ENCODE data around the gene CACNG6.

Gene CACNG6

DNA sequence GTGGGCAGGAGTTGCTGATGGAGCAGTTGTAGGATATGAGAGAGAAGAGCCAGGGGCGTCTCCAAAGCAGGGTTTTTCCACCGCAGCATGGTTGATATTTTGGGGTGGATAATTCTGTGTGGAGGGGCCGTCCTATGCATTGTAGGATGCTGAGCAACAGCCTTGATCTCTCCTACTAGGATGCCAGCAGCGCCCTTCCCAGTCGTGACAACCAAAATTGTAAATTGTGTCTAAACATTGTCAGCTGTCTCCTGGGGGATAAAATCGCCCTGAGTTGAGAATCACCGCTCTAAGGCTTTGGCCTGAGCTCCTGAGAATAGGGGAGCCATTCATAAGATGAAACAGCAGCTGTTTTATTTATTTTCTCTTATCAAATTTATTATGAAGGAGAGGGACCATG is 24.5 kb upstream of the CACNG6 start:
- DNase-seq (ENCODE audit: low read depth in 2 of 2): no peak

DNA sequence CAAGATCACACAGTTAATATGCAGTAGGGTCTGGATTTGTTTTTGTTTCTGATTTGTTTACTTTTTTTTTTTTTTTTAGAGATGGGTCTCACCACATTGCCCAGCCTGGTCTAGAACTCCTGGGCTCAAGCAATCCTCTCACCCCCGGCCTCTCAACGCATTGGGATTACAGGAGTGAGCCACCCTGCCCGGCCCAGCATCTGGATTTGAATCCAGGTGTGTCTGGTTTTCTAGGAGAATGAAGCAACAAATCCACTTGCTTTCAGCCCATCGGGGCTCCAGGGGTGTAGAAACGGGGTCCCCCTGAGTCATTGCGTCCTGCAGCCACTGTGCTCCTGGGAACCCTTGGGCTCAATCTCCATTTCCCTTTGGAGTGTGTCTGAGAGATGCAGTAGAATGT is 22.1 kb upstream of the CACNG6 start:
- no peak for DNase-seq (ENCODE audit: low read depth in 2 of 2)

DNA sequence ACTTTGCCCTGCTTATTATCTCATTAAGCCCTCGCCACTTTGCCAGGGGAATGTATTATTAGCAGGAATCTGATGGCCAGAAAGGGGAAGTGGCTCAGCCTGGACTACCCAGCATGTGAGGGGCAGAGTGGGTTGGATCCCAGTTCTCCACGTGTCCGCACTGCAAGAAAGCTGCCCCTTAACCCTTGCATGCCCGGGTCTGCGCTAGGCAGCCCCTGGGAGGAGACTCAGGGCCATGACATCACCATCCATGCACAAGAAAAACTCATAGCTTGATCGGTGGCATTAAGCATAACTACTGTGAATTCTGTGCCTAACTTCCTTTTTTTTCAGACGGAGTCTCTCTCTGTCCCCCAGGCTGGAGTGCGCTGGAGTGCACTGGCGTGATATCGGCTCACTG is 19.8 kb upstream of the CACNG6 start:
- DNase-seq (ENCODE audit: low read depth in 2 of 2): no peak

DNA sequence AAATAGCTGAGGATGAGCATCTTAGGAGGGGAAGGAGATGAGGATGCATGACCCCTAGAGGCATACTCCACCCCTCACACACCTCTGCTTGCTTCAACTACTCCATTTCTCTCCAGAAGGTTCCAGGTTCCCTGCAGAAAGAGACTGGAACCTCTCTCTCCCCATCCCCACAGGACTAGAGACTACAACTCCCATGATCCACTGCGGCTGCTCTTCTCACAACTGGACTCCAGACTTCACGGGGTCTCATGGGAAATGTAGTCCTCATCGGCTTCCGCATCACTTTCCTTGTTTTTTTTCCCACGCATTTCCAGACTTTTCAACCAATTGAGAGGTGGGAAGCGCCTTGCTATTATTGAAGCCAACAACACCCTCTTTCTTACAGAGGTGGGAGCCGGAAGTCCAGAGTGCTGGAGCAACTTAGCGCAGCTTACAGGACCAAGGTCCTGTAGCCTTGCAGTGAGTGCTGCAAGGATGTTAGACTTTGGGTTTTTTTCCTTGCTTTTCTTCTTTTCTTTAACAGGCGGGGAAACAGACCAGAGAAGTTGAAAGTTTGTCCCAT is 13.9 kb upstream of the CACNG6 start:
- peak in 1 of 2 donors; percentile 44 for DNase-seq (ENCODE audit: low read depth in 2 of 2)

DNA sequence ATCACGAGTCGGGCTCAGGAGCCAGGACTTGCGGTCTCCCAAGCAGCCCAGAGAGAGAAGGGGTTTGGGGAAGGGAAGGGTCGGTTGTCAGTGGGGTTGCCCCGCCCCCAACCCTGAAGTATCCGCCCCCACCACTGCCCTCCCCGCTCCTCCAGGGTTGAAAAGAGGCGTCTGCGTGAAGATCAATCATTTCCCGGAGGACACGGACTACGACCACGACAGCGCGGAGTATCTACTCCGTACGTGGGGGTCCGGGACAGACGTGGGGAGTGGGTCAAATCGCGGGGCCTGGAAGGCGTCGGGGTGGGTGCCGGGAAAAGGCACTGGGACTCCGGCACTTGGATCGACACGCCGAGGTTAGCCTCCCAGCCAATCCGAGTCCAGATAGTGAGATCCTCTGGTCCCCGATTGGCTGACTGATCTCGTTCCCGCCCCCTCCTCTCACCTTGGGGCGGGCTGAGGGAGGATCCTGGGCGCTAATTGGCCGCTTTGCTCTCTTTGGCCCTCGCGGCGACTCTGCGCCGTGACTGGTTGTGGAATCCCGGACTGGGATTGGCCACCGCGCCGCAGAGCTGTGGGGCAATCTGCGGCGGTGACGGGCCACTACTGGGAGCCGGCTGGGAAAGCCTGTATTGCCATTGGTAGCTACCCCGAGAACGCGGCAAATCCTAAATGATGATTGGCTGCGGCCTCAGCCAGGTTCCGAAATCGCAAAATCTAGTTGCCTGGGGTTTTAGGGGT is 13.3 kb upstream of the CACNG6 start:
- DNase-seq (ENCODE audit: low read depth in 2 of 2): no peak

DNA sequence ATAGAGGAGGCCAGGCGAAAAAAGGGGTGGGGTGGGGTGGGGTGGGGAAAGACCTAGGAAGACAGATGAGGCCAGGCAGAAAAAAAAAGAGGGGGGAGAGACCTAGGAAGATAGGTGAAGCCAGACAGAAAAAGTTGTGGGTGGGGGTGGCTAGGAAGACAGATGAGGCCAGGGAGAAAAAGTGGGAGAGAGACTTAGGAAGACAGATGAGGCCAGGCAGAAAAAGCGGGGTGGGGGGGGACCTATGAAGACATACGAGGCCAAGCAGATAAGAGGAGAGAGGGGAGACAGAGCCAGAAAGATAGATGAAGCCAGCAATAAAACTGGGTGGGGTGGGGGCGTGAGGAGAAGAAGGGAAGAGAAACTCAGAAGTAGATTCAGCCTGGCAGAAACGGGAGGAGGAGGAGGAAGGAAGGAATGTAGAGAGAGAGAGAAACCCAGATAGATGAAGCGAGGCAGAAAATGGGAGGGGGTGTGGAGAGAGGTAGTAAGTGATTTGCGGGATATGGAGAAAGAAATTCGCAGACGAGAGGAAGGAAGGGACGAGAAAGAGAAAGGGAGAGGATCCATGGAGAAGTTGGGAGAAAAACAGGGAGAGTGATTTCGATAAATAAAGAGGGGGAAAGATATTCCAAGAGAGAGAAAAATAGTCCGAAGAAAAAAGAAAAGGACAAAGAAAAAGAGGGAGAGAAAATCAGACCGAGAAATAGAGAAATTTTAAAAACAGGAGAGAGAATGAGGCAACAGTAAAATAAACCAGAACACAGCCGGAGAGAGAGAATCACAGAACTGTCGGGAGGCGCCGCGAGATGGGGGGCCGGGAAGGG is 12.2 kb upstream of the CACNG6 start:
- DNase-seq (ENCODE audit: low read depth in 2 of 2): no peak

DNA sequence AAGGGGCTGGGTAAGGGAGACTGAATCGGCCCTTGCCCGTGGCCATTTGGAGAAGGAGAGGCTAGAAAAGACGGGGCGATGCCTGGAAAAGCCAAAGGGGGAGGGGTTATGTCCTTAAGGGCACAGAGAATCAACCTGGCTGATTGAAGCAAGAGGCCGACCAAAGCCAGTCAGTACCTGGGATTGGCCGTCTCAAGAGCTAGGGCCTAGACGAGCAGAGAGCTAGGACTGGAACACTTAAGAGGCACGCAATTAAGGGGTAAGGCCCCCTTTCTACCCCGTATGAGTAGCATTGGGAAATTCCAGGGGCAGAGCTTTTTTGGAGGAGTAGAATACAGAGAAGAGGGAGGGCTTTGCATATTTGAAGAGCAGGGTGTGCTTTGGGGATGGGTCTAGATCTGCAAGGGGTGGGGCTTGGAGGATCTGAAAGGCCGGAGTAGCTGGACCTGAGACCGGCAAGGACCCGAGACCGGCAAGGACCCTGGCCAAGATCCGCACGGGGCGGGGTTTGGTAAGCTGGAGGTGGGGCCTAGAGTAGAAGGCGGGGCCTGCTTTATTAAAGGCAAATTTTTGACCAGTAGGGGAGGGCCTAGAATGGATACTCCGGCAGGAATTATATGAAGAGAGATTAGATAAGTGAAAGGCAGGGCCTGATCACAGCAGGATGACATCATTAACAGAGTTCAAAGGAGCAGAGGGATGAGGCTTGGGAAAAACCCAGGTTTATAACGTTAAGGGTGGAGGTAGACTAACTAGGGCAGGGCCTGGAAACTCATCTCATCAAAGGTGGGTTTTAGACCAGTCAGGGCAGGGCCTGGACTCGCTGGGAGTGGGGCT is 10.7 kb upstream of the CACNG6 start:
- no peak for DNase-seq (ENCODE audit: low read depth in 2 of 2)

DNA sequence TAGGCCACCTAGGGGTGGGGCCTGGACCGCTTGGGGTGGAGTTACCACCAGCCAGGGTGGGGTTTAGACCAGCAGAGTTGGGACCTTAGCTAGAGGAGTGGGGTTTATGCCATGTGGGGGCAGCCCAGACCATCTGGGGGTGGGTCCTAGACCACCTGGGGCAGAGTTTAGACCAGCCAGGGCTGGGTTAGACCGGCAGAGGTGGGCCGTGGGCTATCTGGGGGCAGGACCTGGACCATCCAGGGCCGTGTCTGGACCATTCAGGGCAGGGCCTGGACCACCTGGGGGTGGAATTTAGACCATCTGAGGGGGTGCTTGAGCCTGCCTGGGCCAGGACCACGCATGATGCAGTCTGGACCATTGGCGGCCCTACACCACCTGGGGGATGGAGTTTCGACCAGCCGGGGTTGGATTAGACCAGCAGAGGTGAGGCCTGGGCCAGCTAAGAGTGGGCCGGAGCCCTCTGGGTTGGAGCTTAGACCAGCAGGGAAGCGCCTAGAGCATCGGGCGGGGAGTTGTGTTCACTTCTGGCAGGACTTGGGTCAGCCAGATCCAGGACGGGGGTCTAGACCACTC is 10.0 kb upstream of the CACNG6 start:
- DNase-seq (ENCODE audit: low read depth in 2 of 2): no peak

DNA sequence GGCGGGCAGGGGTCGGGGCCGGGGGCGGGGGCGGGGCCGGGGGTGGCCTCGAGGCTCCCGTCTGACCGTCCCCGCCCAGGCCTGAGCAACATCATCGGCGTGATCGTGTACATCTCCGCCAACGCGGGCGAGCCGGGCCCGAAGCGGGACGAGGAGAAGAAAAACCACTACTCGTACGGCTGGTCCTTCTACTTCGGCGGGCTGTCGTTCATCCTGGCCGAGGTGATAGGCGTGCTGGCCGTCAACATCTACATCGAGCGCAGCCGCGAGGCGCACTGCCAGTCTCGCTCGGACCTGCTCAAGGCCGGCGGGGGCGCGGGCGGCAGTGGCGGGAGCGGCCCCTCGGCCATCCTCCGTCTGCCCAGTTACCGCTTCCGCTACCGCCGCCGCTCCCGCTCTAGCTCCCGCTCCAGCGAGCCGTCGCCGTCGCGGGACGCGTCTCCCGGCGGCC is 9.4 kb upstream of the CACNG6 start:
- DNase-seq (ENCODE audit: low read depth in 2 of 2): no peak

DNA sequence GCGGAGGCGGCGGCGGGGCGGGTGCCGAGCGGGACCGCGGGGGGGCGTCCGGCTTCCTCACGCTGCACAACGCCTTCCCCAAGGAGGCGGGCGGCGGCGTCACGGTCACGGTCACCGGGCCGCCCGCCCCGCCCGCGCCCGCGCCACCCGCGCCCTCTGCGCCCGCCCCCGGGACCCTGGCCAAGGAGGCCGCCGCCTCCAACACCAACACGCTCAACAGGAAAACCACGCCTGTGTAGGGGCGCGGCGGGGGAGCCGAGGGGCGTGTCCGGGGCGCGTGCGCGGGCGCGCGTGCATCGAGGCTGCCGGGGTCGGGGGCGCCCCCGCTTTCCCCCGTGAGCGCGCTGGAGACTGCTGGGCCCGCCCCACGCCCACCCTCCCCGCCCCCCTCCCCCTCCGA is 8.8 kb upstream of the CACNG6 start:
- no peak for DNase-seq (ENCODE audit: low read depth in 2 of 2)

DNA sequence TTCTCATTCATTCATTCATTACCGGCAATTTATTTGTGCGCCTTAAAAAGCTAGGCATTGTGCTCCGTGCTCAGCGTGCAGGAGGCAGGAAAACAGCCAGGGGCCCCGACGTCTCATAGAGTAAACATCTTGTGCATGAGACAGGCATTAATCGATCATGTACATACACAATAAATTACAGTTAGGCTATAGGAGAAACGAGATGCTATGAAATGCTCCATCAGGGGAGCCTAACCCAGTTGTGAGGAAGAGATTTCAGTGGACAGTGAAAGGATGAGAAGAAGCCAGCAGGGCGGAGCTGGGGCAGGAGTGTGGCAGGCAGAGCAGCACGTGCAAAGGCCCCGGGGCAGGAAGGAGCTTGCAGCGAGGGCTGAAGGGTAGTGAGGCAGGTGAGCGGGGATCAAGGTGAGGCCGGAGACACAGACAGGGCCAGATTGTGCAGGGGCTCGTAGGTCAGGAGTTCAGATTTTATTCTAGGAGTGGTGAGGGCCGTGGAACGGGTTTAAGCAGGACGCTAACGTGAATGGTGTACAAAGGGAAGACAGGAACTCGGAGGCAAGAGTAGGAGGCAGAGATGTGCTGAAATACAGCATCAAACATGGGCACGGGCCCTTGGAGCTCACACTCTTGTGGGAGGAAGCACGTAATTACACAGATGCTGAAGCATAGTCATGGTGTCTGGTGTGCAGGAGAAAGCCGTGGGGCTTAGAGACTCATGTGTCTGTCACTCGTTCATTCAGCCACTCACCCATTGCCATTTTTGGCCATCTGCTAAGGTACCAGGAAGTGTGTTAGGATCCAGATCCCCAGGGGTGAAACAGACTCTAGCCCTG is 7.8 kb upstream of the CACNG6 start:
- DNase-seq (ENCODE audit: low read depth in 2 of 2): no peak

DNA sequence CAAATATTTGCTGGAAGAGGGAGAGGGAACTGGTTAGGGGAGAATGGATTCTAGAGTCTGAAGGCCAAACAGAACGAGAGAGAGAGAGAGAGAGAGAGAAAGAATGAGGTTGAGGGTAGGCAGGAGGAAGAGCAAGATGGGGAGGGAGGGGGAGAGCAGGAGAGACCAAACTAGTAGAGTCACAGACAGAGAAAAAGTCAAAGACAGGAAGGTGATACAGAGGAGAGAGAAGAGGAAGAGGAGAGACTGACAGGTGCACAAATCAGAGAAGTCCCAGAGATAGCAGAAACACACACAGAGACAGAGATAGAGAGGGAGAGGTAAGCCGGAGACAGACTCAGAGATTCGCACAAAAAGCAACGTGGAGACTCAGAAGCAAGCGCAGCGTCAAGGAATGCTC is 5.6 kb upstream of the CACNG6 start:
- DNase-seq (ENCODE audit: low read depth in 2 of 2): no peak

DNA sequence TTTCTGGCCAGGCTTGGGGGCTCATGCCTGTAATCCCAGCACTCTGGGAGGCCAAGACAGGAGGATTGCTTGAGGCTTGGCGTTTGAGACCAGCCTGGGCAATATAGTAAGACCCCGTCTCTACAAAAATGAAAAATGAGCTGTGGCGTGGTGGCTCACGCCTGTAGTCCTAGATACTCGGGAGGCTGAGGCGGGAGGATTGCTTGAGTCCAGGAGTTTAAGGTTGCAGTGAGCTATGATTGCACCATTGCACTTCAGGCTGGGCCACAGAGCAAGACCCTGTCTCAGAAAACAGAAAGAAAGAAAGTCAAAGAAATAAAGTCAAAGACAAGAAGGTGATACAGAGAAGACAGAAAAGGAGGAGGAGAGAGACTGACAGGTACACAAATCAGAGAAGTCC is 2.5 kb upstream of the CACNG6 start:
- no peak for DNase-seq (ENCODE audit: low read depth in 2 of 2)

DNA sequence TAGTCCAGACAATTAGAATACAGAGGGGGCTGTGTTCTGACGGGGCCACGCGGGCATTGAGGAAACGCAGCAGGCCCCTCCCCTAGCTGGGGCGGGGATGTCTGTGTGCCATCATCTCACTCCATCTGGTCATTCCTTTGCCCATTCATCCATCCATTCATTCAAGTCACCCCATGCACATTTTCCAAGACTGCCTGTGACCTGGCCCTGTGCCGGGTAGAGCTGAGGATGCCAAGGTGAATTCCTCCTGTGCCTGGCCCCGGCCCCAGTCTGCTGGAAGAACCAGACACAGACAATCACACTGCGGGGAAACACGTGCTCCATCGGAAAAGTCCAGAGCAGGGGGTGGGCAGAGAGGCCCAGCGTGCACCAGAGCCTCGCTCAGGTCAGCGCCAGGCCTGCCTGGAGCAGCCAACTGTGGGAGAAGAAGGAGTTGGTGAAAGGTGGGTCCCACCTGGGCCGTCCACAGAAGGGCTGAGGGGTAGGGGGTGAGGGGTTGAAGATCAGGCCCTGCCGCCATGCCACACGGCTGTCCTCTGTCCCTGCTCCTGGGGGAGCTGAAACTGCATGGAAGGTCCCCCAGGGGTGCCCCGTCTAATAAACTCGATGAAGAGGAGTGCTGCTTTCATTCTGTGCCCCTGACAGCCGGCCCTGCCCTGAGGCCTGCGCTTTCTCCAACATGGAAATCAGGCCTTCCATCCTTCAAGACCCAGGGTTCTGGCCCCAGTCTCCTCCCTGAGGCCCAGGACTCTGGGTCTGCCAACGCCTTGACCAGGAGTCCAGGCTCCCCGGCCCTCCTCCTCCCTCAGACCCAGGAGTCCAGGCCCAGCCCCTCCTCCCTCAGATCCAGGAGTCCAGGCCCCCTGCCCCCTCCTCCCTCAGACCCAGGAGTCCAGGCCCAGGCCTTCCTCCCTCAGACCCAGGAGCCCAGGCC is 1.6 kb upstream of the CACNG6 start:
- DNase-seq (ENCODE audit: low read depth in 2 of 2): no peak

DNA sequence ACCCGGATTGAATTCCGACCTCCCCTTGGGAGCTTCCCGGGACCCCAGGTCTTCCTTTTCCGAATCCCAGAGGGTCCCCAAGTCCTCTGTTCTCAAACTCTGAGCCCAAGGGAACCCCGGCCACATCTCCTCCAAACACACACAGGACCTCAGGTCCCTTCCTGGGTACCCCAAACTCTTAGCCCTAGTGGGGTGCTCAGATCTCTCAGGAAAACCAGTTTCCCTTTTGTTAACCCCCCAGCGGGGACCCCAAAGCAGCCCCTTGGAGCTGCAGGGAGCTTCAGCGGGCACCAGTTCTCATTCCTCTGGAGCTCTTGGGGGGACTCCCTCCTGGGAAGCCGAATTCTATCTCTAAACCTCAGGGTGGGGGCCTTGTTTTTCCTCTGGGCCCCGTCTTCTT is 774 bp downstream of the CACNG6 start:
- no peak for DNase-seq (ENCODE audit: low read depth in 2 of 2)

DNA sequence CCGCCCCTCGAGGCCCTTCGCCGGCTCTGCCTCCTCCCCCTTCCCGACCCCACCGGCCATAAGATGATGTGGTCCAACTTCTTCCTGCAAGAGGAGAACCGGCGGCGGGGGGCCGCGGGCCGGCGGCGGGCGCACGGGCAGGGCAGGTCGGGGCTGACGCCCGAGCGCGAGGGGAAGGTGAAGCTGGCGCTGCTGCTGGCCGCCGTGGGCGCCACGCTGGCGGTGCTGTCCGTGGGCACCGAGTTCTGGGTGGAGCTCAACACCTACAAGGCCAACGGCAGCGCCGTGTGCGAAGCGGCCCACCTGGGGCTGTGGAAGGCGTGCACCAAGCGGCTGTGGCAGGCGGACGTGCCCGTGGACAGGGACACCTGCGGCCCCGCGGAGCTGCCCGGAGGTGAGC is 1.4 kb downstream of the CACNG6 start:
- no peak for DNase-seq (ENCODE audit: low read depth in 2 of 2)

DNA sequence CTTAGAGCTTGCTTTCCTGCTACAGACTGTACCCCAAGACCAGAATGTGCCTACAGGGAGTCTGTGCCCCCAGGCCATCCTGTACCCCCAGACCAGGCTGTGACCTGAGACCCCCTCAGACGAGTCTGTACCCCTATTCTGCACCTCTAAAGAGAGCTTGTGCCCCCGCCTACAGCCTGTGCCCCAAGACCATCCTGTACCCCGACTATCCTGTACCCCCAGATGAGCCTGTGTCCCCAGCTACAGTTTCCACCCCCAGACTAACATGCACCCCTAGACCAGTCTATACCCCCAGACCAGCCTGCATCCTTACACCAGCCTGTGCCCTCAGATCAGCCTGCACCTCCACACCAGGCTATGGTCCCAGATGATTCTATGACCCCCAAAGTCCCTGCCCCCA is 2.0 kb downstream of the CACNG6 start:
- no peak for DNase-seq (ENCODE audit: low read depth in 2 of 2)

DNA sequence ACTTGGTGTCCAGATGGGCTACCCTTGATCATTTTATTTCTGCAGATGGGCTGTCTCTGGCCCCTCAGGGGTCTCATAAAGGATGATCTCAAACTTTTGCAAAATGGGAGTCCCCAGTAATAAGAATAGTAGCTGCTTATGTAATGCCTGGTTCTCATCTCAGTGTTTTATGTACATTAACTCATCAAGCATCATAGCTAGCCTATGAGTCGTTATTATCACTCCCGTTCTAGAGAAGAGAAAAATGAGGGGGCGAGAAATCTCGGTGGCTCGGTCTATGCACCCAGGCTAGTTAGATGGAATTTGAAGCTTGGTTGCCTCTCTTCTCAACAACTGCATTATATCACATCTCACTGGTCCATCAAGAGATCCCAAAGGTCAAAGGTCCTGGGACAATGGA is 3.4 kb downstream of the CACNG6 start:
- DNase-seq (ENCODE audit: low read depth in 2 of 2): no peak

DNA sequence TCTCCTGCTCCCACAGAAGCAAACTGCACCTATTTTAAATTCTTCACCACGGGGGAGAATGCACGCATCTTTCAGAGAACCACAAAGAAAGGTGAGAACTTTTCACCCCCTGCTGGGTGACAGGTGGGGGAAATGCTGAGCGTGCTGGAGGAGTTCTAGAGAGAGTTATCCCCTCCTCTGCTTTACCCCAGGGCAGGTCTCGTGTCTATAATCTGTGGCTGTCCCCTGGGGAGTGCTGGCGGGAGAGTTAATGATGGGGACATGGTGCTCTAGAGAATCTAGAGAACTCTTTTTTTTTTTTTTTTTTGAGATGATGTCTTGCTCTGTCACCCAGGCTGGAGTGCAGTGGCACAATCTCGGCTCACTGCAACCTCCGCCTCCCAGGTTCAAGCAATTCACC is 6.8 kb downstream of the CACNG6 start:
- no peak for DNase-seq (ENCODE audit: low read depth in 2 of 2)

DNA sequence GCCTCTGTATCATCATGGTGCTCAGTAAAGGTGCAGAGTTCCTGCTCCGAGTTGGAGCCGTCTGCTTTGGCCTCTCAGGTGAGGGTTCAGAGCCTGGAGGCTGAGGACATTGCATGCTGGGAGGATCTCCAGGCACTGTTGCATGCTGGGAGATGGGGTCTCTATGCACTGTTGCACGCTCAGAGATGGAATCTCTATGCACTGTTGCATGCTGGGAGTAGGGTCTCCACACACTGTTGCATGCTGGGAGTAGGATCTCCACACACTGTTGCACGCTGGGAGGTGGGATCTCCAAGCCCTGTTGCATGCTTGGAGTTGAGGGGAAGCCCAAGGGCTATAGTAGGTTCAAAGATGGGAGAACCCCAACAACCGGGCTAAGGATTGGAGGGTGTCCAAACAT is 8.3 kb downstream of the CACNG6 start:
- no peak for DNase-seq (ENCODE audit: low read depth in 2 of 2)

All from stimulated activated CD4-positive, alpha-beta T cell treated with anti-CD3 and anti-CD28 coated beads, Interleukin-1b, Interleukin-23, amount 100 ng/mL, for 1 hour (primary cell).